Measurements from ENCODE around the gene UNC45B.

DNA sequence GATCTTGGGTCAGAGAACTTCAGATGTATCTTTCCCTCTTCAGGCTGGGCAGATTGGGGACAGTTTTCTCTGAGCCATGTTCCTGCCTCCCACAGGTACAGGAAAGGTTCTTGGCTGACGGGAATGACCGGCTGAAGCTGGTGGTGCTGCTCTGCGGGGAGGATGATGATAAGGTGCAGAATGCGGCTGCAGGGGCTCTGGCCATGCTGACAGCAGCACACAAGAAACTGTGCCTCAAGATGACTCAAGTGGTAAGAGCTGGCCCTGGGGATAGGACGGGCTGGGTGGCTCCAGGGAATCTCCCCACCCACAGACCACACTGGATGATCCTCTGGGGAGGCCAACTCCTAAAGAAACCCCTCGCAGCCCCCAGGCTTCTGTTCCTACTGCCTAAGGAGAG, 35.7 kb downstream of the UNC45B start:
- TF ChIP-seq, protein P1, sequence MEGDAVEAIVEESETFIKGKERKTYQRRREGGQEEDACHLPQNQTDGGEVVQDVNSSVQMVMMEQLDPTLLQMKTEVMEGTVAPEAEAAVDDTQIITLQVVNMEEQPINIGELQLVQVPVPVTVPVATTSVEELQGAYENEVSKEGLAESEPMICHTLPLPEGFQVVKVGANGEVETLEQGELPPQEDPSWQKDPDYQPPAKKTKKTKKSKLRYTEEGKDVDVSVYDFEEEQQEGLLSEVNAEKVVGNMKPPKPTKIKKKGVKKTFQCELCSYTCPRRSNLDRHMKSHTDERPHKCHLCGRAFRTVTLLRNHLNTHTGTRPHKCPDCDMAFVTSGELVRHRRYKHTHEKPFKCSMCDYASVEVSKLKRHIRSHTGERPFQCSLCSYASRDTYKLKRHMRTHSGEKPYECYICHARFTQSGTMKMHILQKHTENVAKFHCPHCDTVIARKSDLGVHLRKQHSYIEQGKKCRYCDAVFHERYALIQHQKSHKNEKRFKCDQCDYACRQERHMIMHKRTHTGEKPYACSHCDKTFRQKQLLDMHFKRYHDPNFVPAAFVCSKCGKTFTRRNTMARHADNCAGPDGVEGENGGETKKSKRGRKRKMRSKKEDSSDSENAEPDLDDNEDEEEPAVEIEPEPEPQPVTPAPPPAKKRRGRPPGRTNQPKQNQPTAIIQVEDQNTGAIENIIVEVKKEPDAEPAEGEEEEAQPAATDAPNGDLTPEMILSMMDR (IDR thresholded peaks at IDR 0.05 in 2 of 3, conservative IDR thresholded peaks at IDR 0.05 in 1 of 3; ENCODE audit: borderline replicate concordance in 1 of 3, insufficient read depth in 1 of 3, low read depth in 2 of 3, low read length in 2 of 3): no peak
- TF ChIP-seq POLR2A (IDR thresholded peaks at IDR 0.05; ENCODE audit: borderline replicate concordance, extremely low read depth, insufficient read depth, insufficient read length): no peak
- no peak for TF ChIP-seq RAD21 (IDR thresholded peaks at IDR 0.05; ENCODE audit: low read depth)
- TF ChIP-seq FOSL1 (IDR thresholded peaks at IDR 0.05; ENCODE audit: low read depth): no peak
- no peak for TF ChIP-seq EZH2 (IDR thresholded peaks at IDR 0.05)
- TF ChIP-seq ZNF274 (IDR thresholded peaks at IDR 0.05; ENCODE audit: low read depth, low read length): no peak
- TF ChIP-seq SP1 (IDR thresholded peaks at IDR 0.05; ENCODE audit: low read depth): no peak
- no peak for TF ChIP-seq EZH2phosphoT487 (IDR thresholded peaks at IDR 0.05; ENCODE audit: borderline replicate concordance)
